Muscle layer of duodenum (tissue), 2 donors: Measurements from ENCODE around the gene USP17L30.
"Not testable (repeated sequence)": the region's sequence is repeated elsewhere in the genome, so short reads cannot be mapped to it uniquely, and the experiment has no call there.

Experiments used
- H3K27ac ChIP-seq: one replicate; pipeline ENCODE4 v1.7.0; 2013; ENCODE audit warnings: mild to moderate bottlenecking, low read length
- H3K27me3 ChIP-seq: one replicate; pipeline ENCODE4 v1.7.0; 2013; ENCODE audit warnings: low read depth, mild to moderate bottlenecking, control low read depth, low read length
- H3K36me3 ChIP-seq, 2 donors: one replicate each; pipeline ENCODE4 v1.7.0; 2013; ENCODE audit warnings: low read length in 2 of 2, control low read depth in 1 of 2, mild to moderate bottlenecking in 1 of 2; ENCODE audit not compliant: insufficient read depth in 2 of 2, control insufficient read depth in 1 of 2
- H3K4me1 ChIP-seq, 2 donors: one replicate each; pipeline ENCODE4 v1.7.0; 2013; ENCODE audit warnings: low read length in 2 of 2, mild to moderate bottlenecking in 2 of 2, control low read depth in 1 of 2, moderate library complexity in 1 of 2; ENCODE audit not compliant: insufficient read depth in 2 of 2, control insufficient read depth in 1 of 2
- H3K4me3 ChIP-seq, 2 donors: one replicate each; pipeline ENCODE4 v1.7.0; 2013; ENCODE audit warnings: low read length in 2 of 2, low read depth in 1 of 2, mild to moderate bottlenecking in 1 of 2
- H3K9me3 ChIP-seq, 2 donors: one replicate each; pipeline ENCODE4 v1.7.0; 2013; ENCODE audit warnings: low read length in 2 of 2, control low read depth in 1 of 2, mild to moderate bottlenecking in 1 of 2; ENCODE audit not compliant: control insufficient read depth in 1 of 2
- donor health status: healthy.

Gene USP17L30

GRCh38 chr4:9381012-9381534, 18.1 kb downstream of the USP17L30 start:
- not testable (repeated sequence) for H3K27me3 ChIP-seq, H3K27ac ChIP-seq, H3K9me3 ChIP-seq, H3K36me3 ChIP-seq, H3K4me1 ChIP-seq
- peak overlapping the region in 1 of 2 donors; percentile 58 for H3K4me3 ChIP-seq

GRCh38 chr4:9384126-9384525, 21.2 kb downstream of the USP17L30 start:
- no peaks in the 10 kb centered on the region for H3K27me3 ChIP-seq
- H3K27ac ChIP-seq: no peak overlapping the region
- no peaks in the 10 kb centered on the region for H3K36me3 ChIP-seq
- H3K4me1 ChIP-seq: no peaks in the 10 kb centered on the region
- H3K9me3 ChIP-seq: no peaks in the 10 kb centered on the region
- H3K4me3 ChIP-seq: no peak overlapping the region

GRCh38 chr4:9389001-9389400, 26.1 kb downstream of the USP17L30 start:
- not testable (repeated sequence) for H3K27ac ChIP-seq, H3K4me3 ChIP-seq, H3K9me3 ChIP-seq, H3K4me1 ChIP-seq, H3K36me3 ChIP-seq, H3K27me3 ChIP-seq

GRCh38 chr4:9405774-9406173, 42.8 kb downstream of the USP17L30 start:
- H3K4me1 ChIP-seq, H3K36me3 ChIP-seq, H3K4me3 ChIP-seq, H3K27ac ChIP-seq, H3K27me3 ChIP-seq, H3K9me3 ChIP-seq: not testable (repeated sequence)

- H3K27ac ChIP-seq, H3K4me1 ChIP-seq, H3K4me3 ChIP-seq, H3K9me3 ChIP-seq, H3K36me3 ChIP-seq, H3K27me3 ChIP-seq: not testable (repeated sequence)
Observed at GRCh38 chr4:9406491-9406890, 43.6 kb downstream of the USP17L30 start.

GRCh38 chr4:9409793-9410192, 46.9 kb downstream of the USP17L30 start:
- no peaks in the 10 kb centered on the region for H3K27me3 ChIP-seq
- no peak overlapping the region for H3K4me3 ChIP-seq
- no peaks in the 10 kb centered on the region for H3K36me3 ChIP-seq
- H3K4me1 ChIP-seq: no peaks in the 10 kb centered on the region
- no peak overlapping the region for H3K27ac ChIP-seq
- H3K9me3 ChIP-seq: no peaks in the 10 kb centered on the region
